Keratinocyte (primary cell): ENCODE results near the gene DIP2C. TPM values are rescaled to one million over a fixed set of nuclear protein-coding genes. Genes with fewer than 3 reads are reported as not detected.

Experiments
- DNase-seq: peaks from one replicate; pipeline ENCODE4 v3.0.0-alpha.2; 2011; ENCODE audit warnings: low read depth, missing footprints, low spot score
- FAIRE-seq: peaks from 2 replicates; lab custom pipeline; 2011; peaks lifted over from hg19 to GRCh38; lab: Jason Lieb, UNC
- H2AFZ ChIP-seq: 2 replicates; pipeline ENCODE4 v1.6.0; 2012; ENCODE audit warnings: low read length, control low read depth, inconsistent platforms; ENCODE audit not compliant: control insufficient read depth
- H3K27ac ChIP-seq: 2 replicates; pipeline ENCODE4 v1.5.1; 2011; ENCODE audit warnings: low read length; ENCODE audit not compliant: control insufficient read depth, insufficient read depth
- H3K27me3 ChIP-seq: 3 replicates; pipeline ENCODE4 v1.6.0; 2011; ENCODE audit warnings: low read length; ENCODE audit not compliant: control insufficient read depth, insufficient read depth; ENCODE audit errors: extremely low read depth
- H3K36me3 ChIP-seq, 2 experiments: 2 replicates in 1 of 2; 3 replicates in 1 of 2; pipeline ENCODE4 v1.5.1; 2011; ENCODE audit warnings: low read length in 2 of 2, mild to moderate bottlenecking in 1 of 2; ENCODE audit not compliant: control insufficient read depth in 2 of 2, insufficient read depth in 2 of 2; ENCODE audit errors: extremely low read depth in 1 of 2
- H3K4me1 ChIP-seq: 3 replicates; pipeline ENCODE4 v1.5.1; 2011; ENCODE audit warnings: low read length; ENCODE audit not compliant: control insufficient read depth, insufficient read depth; ENCODE audit errors: extremely low read depth
- H3K4me2 ChIP-seq: 3 replicates; pipeline ENCODE4 v1.6.0; 2011; ENCODE audit warnings: low read depth, low read length; ENCODE audit not compliant: control insufficient read depth, insufficient read depth; ENCODE audit errors: extremely low read depth
- H3K4me3 ChIP-seq, 3 experiments: fragments of 200-600 bp in 1 of 3; sonication (generic) in 1 of 3; 2 replicates in 2 of 3; 3 replicates in 1 of 3; pipeline ENCODE4 v1.5.1; 2011 to 2016; ENCODE audit warnings: low read length in 3 of 3, mild to moderate bottlenecking in 3 of 3, control low read depth in 2 of 3, inconsistent platforms in 1 of 3, low read depth in 1 of 3, mixed read lengths in 1 of 3, mixed run types in 1 of 3, moderate library complexity in 1 of 3; ENCODE audit not compliant: control insufficient read depth in 2 of 3, insufficient read depth in 2 of 3; ENCODE audit errors: extremely low read depth in 1 of 3
- H3K79me2 ChIP-seq: 2 replicates; pipeline ENCODE4 v1.6.0; 2012; ENCODE audit warnings: low read length; ENCODE audit not compliant: control insufficient read depth, insufficient read depth
- H3K9ac ChIP-seq: 3 replicates; pipeline ENCODE4 v1.6.0; 2011; ENCODE audit warnings: low read length; ENCODE audit not compliant: control insufficient read depth, insufficient read depth; ENCODE audit errors: extremely low read depth
- H3K9me1 ChIP-seq: 3 replicates; pipeline ENCODE4 v1.6.0; 2011; ENCODE audit warnings: low read length; ENCODE audit not compliant: control insufficient read depth, insufficient read depth; ENCODE audit errors: extremely low read depth
- H3K9me3 ChIP-seq: 2 replicates; pipeline ENCODE4 v1.5.1; 2012; ENCODE audit warnings: low read depth, low read length; ENCODE audit not compliant: control insufficient read depth
- H4K20me1 ChIP-seq: 3 replicates; pipeline ENCODE4 v1.6.0; 2011; ENCODE audit warnings: low read length; ENCODE audit not compliant: control insufficient read depth, insufficient read depth; ENCODE audit errors: extremely low read depth
- CTCF ChIP-seq, 3 experiments: IDR thresholded peaks in 1 of 3; conservative IDR thresholded peaks in 1 of 3; optimal IDR thresholded peaks in 1 of 3; 2 replicates in 2 of 3; 3 replicates in 1 of 3; pipeline versions ENCODE3 to v1.5.1; 2011; ENCODE audit warnings: low read length in 3 of 3, mild to moderate bottlenecking in 3 of 3, moderate library complexity in 2 of 3, control low read depth in 1 of 3, inconsistent platforms in 1 of 3; ENCODE audit not compliant: insufficient read depth in 2 of 3; ENCODE audit errors: extremely low read depth in 1 of 3
- EZH2 ChIP-seq: IDR thresholded peaks from one replicate; pipeline ENCODE4 v1.6.1; 2012; ENCODE audit warnings: inconsistent platforms, mild to moderate bottlenecking, low read length, moderate library complexity
- dilution Hi-C: fragments of 300-500 bp; cut with MboI; formaldehyde crosslinking; loops from one replicate; pipeline ENCODE4 v1.7.0; 2020; ENCODE audit warnings: low sequenced_read_pairs; ENCODE audit not compliant: extremely low pct_ligation_motif_present
- polyA plus RNA-seq, 5 experiments: library from polyadenylated mRNA; depleted of rRNA in 3 of 5; stranded (reverse) in 3 of 5; stranded (forward) in 1 of 5; unstranded in 1 of 5; fragments of >200 nt; gene quantifications; 1 replicate in 1 of 5; 2 replicates in 3 of 5; 3 replicates in 1 of 5; pipeline versions ENCODE4 v1.2.1 to v1.2.3, GENCODE V29; 2011 to 2012; ENCODE audit warnings: missing spikeins in 2 of 5, low read depth in 1 of 5, low replicate concordance in 1 of 5

DIP2C gene
- polyA plus RNA-seq, 1 donor (not counting 4 experiments of a cell fraction or from before 2014, with no cell fraction given), result 1.3 TPM

GRCh38 chr10:298033-298432 is 391.4 kb downstream of the DIP2C start:
- no peak overlapping the region for H3K27ac ChIP-seq
- H3K4me1 ChIP-seq, result peaks cover 4% of the 10 kb centered on the region
- H3K27me3 ChIP-seq, result no peaks in the 10 kb centered on the region
- H3K79me2 ChIP-seq, result no peaks in the 10 kb centered on the region
- H3K9ac ChIP-seq, result no peak overlapping the region
- H3K4me2 ChIP-seq, result no peak overlapping the region
- FAIRE-seq, result no peak
- H4K20me1 ChIP-seq, result no peaks in the 10 kb centered on the region
- H3K9me3 ChIP-seq, result no peaks in the 10 kb centered on the region
- TF ChIP-seq CTCF (optimal IDR thresholded peaks at IDR 0.05 in 1 of 3, IDR thresholded peaks at IDR 0.05 in 1 of 3, conservative IDR thresholded peaks at IDR 0.05 in 1 of 3; ENCODE audit: extremely low read depth in 1 of 3, insufficient read depth in 2 of 3, low read length in 3 of 3) (no peak), EZH2 (no peak)
- H2AFZ ChIP-seq, result no peak overlapping the region
- no peak for DNase-seq
- no peaks in the 10 kb centered on the region for H3K9me1 ChIP-seq
- H3K36me3 ChIP-seq, result no peaks in the 10 kb centered on the region
- no peak overlapping the region for H3K4me3 ChIP-seq
- dilution Hi-C loops, result no loop called here

GRCh38 chr10:297567-297966 is 391.9 kb downstream of the DIP2C start:
- Histone ChIP-seq H3K4me2 (peak overlapping the region; percentile 6), H3K9ac (no peak overlapping the region), H3K36me3 (no peaks in the 10 kb centered on the region), H3K9me1 (no peaks in the 10 kb centered on the region), H3K4me3 (no peak overlapping the region), H3K27ac (no peak overlapping the region), H3K27me3 (no peaks in the 10 kb centered on the region), H3K79me2 (no peaks in the 10 kb centered on the region), H4K20me1 (no peaks in the 10 kb centered on the region), H2AFZ (no peak overlapping the region), H3K4me1 (peaks cover 4% of the 10 kb centered on the region), H3K9me3 (no peaks in the 10 kb centered on the region)
- DNase-seq, result no peak
- TF ChIP-seq CTCF (optimal IDR thresholded peaks at IDR 0.05 in 1 of 3, IDR thresholded peaks at IDR 0.05 in 1 of 3, conservative IDR thresholded peaks at IDR 0.05 in 1 of 3; ENCODE audit: extremely low read depth in 1 of 3, insufficient read depth in 2 of 3, low read length in 3 of 3) (no peak), EZH2 (no peak)
- dilution Hi-C loops, result no loop called here
- FAIRE-seq, result no peak
